ENCODE data around the gene VPS13C.

DNA sequence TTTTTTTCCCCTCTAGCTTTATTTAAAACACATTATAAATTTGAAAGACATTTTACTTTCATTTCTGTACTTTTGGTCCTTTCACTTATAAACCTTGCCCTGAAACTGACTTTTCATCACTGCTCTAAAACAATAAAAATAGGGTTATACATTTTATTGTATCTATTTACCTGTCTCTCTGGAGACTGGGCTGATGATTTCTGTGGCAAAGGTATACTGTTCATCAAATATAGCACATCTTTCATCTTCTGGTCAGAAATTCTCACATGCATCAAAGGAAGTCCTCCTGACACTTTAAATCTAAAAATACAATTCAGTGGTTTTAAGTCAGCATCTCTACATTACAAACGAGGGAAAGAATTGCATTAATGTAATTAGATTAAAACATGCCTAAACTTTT is 86.1 kb downstream of the VPS13C start:
- TF ChIP-seq, protein P1, sequence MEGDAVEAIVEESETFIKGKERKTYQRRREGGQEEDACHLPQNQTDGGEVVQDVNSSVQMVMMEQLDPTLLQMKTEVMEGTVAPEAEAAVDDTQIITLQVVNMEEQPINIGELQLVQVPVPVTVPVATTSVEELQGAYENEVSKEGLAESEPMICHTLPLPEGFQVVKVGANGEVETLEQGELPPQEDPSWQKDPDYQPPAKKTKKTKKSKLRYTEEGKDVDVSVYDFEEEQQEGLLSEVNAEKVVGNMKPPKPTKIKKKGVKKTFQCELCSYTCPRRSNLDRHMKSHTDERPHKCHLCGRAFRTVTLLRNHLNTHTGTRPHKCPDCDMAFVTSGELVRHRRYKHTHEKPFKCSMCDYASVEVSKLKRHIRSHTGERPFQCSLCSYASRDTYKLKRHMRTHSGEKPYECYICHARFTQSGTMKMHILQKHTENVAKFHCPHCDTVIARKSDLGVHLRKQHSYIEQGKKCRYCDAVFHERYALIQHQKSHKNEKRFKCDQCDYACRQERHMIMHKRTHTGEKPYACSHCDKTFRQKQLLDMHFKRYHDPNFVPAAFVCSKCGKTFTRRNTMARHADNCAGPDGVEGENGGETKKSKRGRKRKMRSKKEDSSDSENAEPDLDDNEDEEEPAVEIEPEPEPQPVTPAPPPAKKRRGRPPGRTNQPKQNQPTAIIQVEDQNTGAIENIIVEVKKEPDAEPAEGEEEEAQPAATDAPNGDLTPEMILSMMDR (IDR thresholded peaks at IDR 0.05): no peak
- no peak for TF ChIP-seq POLR2A (IDR thresholded peaks at IDR 0.05)

Measured in esophagus squamous epithelium (tissue), 4 donors.